ENCODE results near the gene EIF2D. TPM values are rescaled to one million over a fixed set of nuclear protein-coding genes. Genes with fewer than 3 reads are reported as not detected.

Gene EIF2D
- total and polyA plus RNA-seq, 9 of the 15 experiments (the other 6 are each of a cell fraction or from before 2014, with no cell fraction given): 81.1 to 138 (median 93.9) TPM

- TF ChIP-seq HMBOX1 (IDR thresholded peaks at IDR 0.05): 0 out of 2 replicates have a peak, but pooled peaks have one; percentile 24
- TF ChIP-seq POLR3G (IDR thresholded peaks at IDR 0.05; ENCODE audit: extremely low read depth, insufficient read length, insufficient replicate concordance): no peak
- TF ChIP-seq KAT7 (CRISPR knock-in tag; IDR thresholded peaks at IDR 0.05; ENCODE audit: borderline replicate concordance): 0 out of 2 replicates have a peak, but pooled peaks have one; percentile 28
- peak; percentile 72 for TF ChIP-seq ELF1 (tag; IDR thresholded peaks at IDR 0.05)
- TF ChIP-seq MIER1 (IDR thresholded peaks at IDR 0.05; ENCODE audit: low read depth): 0 out of 2 replicates have a peak, but pooled peaks have one; percentile 38
- peak; percentile 63; the same call in 1 of the 2 replicates for TF ChIP-seq NFRKB (IDR thresholded peaks at IDR 0.05; ENCODE audit: low read depth)
- 0 out of 2 replicates have a peak, but pooled peaks have one; percentile 15 for TF ChIP-seq EP400 (IDR thresholded peaks at IDR 0.05)
- TF ChIP-seq EHMT2 (IDR thresholded peaks at IDR 0.05): peak; percentile 33; the same call in 1 of the 2 replicates
- TF ChIP-seq JUND (IDR thresholded peaks at IDR 0.05; ENCODE audit: borderline replicate concordance, low read depth, low read length): no peak
- TF ChIP-seq JUND (tag; IDR thresholded peaks at IDR 0.05; ENCODE audit: borderline replicate concordance, low read depth, low read length): 0 out of 3 replicates have a peak, but pooled peaks have one; percentile 9
- no peak for TF ChIP-seq NR2C1 (IDR thresholded peaks at IDR 0.05)
- TF ChIP-seq NR2C1 (tag; IDR thresholded peaks at IDR 0.05): 0 out of 2 replicates have a peak, but pooled peaks have one; percentile 28
- 0 out of 2 replicates have a peak, but pooled peaks have one; percentile 34 for TF ChIP-seq ZNF584 (CRISPR knock-in tag; IDR thresholded peaks at IDR 0.05; ENCODE audit: low read depth)
- TF ChIP-seq BACH1 (tag; IDR thresholded peaks at IDR 0.05): peak; percentile 39; the same call in 1 of the 2 replicates
- peak; percentile 39 for TF ChIP-seq CHD1 (IDR thresholded peaks at IDR 0.05; ENCODE audit: low read length)
- peak; percentile 9; the same call in 1 of the 2 replicates for TF ChIP-seq NKRF (IDR thresholded peaks at IDR 0.05; ENCODE audit: borderline replicate concordance)
- TF ChIP-seq ZNF263 (CRISPR knock-in tag; IDR thresholded peaks at IDR 0.05; ENCODE audit: borderline replicate concordance): no peak
Measured at GRCh38 chr1:206557636-206558473, 54.4 kb downstream of the EIF2D start (continued).
